Breast epithelium (tissue), 4 donors: ENCODE measurements around the gene CHMP5. TPM values are rescaled to one million over a fixed set of nuclear protein-coding genes. Genes with fewer than 3 reads are reported as not detected.

Source experiments
- DNase-seq, 2 donors: peaks; one replicate each; pipeline ENCODE4 v3.0.0-alpha.2; 2019; ENCODE audit warnings: low spot score in 2 of 2
- H3K27ac ChIP-seq, 2 donors: fragments of 200-600 bp; sonication (generic) in 1 of 2; one replicate each; pipeline ENCODE4 v1.5.1; 2016 to 2019; ENCODE audit warnings: mild to moderate bottlenecking in 1 of 2
- H3K27me3 ChIP-seq, 2 donors: fragments of 200-600 bp; sonication (generic) in 1 of 2; one replicate each; pipeline versions ENCODE4 v1.5.1 to v1.6.0; 2017 to 2019; ENCODE audit warnings: control low read depth in 1 of 2, mild to moderate bottlenecking in 1 of 2
- H3K36me3 ChIP-seq: fragments of 200-600 bp; one replicate; pipeline ENCODE4 v1.5.1; 2019
- H3K4me1 ChIP-seq, 2 donors: fragments of 200-600 bp; sonication (generic); one replicate each; pipeline ENCODE4 v1.5.1; 2016 to 2019; ENCODE audit warnings: control low read depth in 1 of 2
- H3K4me3 ChIP-seq, 3 donors: fragments of 200-600 bp; sonication (generic); 1 replicate in 2 of 3; 2 replicates in 1 of 3; pipeline ENCODE4 v1.5.1; 2016 to 2019; ENCODE audit warnings: mild to moderate bottlenecking in 3 of 3, moderate library complexity in 2 of 3
- H3K9me3 ChIP-seq, 2 donors: fragments of 200-600 bp; sonication (generic) in 1 of 2; one replicate each; pipeline ENCODE4 v1.5.1; 2016 to 2019; ENCODE audit warnings: control low read depth in 1 of 2
- POLR2A ChIP-seq: fragments of 450-650 bp; IDR thresholded peaks from one replicate; pipeline ENCODE4 v1.6.1; 2016; ENCODE audit warnings: antibody characterized with exemption, mild to moderate bottlenecking, moderate library complexity
- POLR2AphosphoS5 ChIP-seq, 3 donors: sonication (generic); formaldehyde crosslinking; IDR thresholded peaks; one replicate each; pipeline ENCODE4 v1.6.1; 2017; ENCODE audit warnings: antibody characterized with exemption in 3 of 3
- intact Hi-C: fragments of 100-400 bp; cut with DNase I; formaldehyde crosslinking; loops from one replicate; pipeline ENCODE4 v1.15.1; 2023; ENCODE audit warnings: low total_unique reads
- total RNA-seq, 3 donors: library from RNA; depleted of rRNA; stranded (reverse); fragments of >200 nt; gene quantifications; one replicate each; pipeline ENCODE4 v1.1.0, GENCODE V29; 2016
- TF ChIP-seq, protein P1 (sequence below), 3 donors: fragments of 450-650 bp; IDR thresholded peaks; one replicate each; pipeline ENCODE4 v1.5.1; 2016 to 2017; ENCODE audit warnings: antibody characterized with exemption in 3 of 3, mild to moderate bottlenecking in 3 of 3, moderate library complexity in 3 of 3

Gene CHMP5
- total RNA-seq, 3 donors from 2014 or later = 63.1 to 73.4 (median 65.5) TPM

DNA sequence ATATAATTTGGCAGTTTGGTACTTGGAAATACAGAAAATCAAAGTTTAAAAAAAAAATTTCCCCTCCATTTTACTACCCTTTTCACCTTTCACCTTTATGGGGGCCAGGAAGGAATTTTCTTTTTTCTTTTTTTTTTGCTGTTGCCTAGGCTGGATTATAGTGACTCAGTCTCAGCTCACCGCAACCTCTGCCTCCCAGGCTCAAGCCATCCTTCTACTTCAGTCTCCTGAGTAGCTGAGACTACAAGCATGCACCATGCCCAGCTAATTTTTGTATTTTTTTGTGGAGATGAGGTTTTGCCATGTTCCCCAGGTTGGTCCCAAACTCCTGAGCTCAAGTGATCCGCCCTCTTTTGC lies 9.1 kb downstream of the CHMP5 start:
- DNase-seq = no peak
- Histone ChIP-seq H3K4me1 (no peaks in the 10 kb centered on the region), H3K4me3 (no peak overlapping the region), H3K27ac (no peak overlapping the region), H3K27me3 (no peaks in the 10 kb centered on the region), H3K36me3 (peaks cover 15% of the 10 kb centered on the region), H3K9me3 (no peaks in the 10 kb centered on the region)
- no peak for TF ChIP-seq POLR2A
- intact Hi-C loops = no loop called here

DNA sequence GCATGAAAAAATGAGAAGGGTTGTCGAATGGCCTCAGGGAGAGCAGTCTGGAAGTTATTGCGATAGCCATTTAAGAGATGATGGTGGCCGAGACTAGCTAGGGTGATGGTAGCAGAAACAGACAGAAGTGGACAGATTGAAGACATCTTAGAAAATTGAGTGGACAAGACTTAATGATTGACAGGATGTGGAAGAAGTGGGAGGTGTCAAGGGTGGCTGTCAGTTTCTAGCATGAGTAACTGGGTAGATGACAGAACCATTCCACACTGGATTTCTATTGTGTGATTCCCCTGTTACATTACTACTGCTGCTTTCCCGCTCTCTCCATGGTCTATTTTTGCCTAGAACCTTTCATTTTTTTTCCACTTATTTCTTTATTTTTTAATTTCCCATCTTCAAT lies 12.6 kb downstream of the CHMP5 start:
- no peak for DNase-seq
- H3K36me3 ChIP-seq = peaks cover 10% of the 10 kb centered on the region
- H3K4me3 ChIP-seq = no peak overlapping the region
- H3K27ac ChIP-seq = no peak overlapping the region
- no peaks in the 10 kb centered on the region for H3K27me3 ChIP-seq
- intact Hi-C loops = loop anchor here (5.0 kb wide), 2 partner anchors 540 to 655 kb away; partner anchors contain the start of gene UBE2R2
- H3K4me1 ChIP-seq = no peaks in the 10 kb centered on the region
- no peak for TF ChIP-seq POLR2A
- TF ChIP-seq POLR2AphosphoS5 (IDR thresholded peaks at IDR 0.05) = no peak
- TF ChIP-seq, protein P1, sequence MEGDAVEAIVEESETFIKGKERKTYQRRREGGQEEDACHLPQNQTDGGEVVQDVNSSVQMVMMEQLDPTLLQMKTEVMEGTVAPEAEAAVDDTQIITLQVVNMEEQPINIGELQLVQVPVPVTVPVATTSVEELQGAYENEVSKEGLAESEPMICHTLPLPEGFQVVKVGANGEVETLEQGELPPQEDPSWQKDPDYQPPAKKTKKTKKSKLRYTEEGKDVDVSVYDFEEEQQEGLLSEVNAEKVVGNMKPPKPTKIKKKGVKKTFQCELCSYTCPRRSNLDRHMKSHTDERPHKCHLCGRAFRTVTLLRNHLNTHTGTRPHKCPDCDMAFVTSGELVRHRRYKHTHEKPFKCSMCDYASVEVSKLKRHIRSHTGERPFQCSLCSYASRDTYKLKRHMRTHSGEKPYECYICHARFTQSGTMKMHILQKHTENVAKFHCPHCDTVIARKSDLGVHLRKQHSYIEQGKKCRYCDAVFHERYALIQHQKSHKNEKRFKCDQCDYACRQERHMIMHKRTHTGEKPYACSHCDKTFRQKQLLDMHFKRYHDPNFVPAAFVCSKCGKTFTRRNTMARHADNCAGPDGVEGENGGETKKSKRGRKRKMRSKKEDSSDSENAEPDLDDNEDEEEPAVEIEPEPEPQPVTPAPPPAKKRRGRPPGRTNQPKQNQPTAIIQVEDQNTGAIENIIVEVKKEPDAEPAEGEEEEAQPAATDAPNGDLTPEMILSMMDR (IDR thresholded peaks at IDR 0.05) = no peak
- no peaks in the 10 kb centered on the region for H3K9me3 ChIP-seq

DNA sequence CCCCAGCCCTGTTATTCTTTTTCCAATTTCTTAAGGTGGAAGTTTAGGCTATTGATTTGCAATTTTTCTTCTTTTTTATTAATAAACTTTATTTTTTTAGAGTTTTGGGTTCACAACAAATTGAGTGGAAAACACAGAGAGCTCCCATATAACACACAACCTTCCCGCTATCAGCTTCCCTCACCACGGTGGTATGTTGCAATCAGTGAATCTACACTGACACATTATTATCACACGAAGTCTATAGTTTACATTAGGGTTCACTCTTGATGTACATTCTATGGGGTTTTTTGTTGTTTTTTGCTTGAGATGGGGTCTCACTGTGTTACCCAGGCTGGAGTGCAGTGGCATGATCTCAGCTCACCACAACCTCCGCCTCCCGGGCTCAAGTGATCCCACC lies 20.7 kb downstream of the CHMP5 start:
- no peak for TF ChIP-seq POLR2A
- TF ChIP-seq, protein P1 (IDR thresholded peaks at IDR 0.05) = no peak
- TF ChIP-seq POLR2AphosphoS5 (IDR thresholded peaks at IDR 0.05) = no peak
- Histone ChIP-seq H3K4me1 (no peaks in the 10 kb centered on the region), H3K27ac (no peak overlapping the region), H3K9me3 (no peaks in the 10 kb centered on the region), H3K27me3 (no peaks in the 10 kb centered on the region), H3K36me3 (no peaks in the 10 kb centered on the region), H3K4me3 (no peak overlapping the region)
- intact Hi-C loops = no loop called here
- DNase-seq = no peak

DNA sequence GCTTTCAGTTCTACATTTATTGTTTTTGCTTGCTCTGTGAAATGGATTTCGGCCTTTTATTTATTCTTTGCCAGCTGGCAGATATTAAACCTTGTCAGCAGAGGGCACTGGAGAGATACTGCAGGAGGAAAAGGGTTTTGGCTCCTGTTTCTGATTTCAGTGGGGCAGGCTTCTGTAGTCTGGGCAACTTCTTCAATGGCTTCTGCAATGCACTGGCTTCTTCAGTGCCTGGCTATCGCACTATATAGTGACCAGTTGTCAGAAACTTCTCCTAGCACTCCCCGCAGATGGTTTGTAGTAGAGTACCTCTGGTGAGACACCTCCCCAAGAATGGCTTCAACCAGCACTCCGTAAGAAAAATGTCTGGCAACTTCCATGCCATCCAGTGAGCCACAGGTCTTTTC lies 22.2 kb downstream of the CHMP5 start:
- no peaks in the 10 kb centered on the region for H3K9me3 ChIP-seq
- H3K4me3 ChIP-seq = no peak overlapping the region
- peak in 1 of 2 donors; percentile 30 for DNase-seq
- TF ChIP-seq, protein P1 (IDR thresholded peaks at IDR 0.05) = peak; percentile 51 to 65 (median 59)
- no peak for TF ChIP-seq POLR2A
- H3K27ac ChIP-seq = peak overlapping the region in 1 of 2 donors; percentile 100
- no peaks in the 10 kb centered on the region for H3K27me3 ChIP-seq
- peaks cover 0 to 6% of the 10 kb centered on the region in 2 donors for H3K4me1 ChIP-seq
- no peaks in the 10 kb centered on the region for H3K36me3 ChIP-seq
- intact Hi-C loops = no loop called here

DNA sequence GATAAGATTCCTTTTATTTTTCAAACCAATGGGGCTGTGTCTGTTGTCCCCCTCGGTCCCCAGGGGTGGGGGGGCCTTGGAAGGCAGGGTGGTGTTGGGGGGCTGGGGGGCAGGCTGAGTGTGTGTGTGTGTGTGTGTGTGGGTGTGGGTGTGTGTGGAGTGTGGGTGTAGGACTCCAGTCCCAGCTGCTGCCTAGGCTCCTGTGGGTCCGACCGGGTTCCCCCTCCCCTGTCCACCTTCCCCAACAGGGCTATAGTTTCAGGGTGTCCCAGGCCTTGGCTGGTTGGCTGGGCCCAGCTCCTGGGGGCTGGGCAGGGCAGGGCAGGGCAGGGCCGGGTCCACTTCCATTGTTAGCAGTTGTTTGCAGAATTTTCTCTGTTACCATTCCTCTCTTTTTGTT lies 23.4 kb downstream of the CHMP5 start:
- Histone ChIP-seq H3K4me1 (peaks cover 0 to 6% of the 10 kb centered on the region in 2 donors), H3K36me3 (no peaks in the 10 kb centered on the region), H3K27me3 (no peaks in the 10 kb centered on the region), H3K27ac (peak overlapping the region; percentile 13 to 100), H3K4me3 (no peak overlapping the region), H3K9me3 (no peaks in the 10 kb centered on the region)
- intact Hi-C loops = no loop called here
- TF ChIP-seq, protein P1 (IDR thresholded peaks at IDR 0.05) = no peak
- TF ChIP-seq POLR2AphosphoS5 (IDR thresholded peaks at IDR 0.05) (no peak), POLR2A (no peak)
- DNase-seq = no peak
